Vagina (tissue), 2 donors: ENCODE results near the gene CDO1. TPM values are rescaled to one million over a fixed set of nuclear protein-coding genes. Genes with fewer than 3 reads are reported as not detected.

Experiments
- DNase-seq, 2 donors: peaks; one replicate each; pipeline ENCODE4 v3.0.0-alpha.2; 2017; ENCODE audit errors: extremely low spot score in 2 of 2
- H3K27ac ChIP-seq: fragments of 200-600 bp; sonication (generic); one replicate; pipeline ENCODE4 v1.5.1; 2019
- H3K27me3 ChIP-seq: fragments of 200-600 bp; sonication (generic); one replicate; pipeline ENCODE4 v1.5.1; 2019
- H3K36me3 ChIP-seq, 2 donors: fragments of 200-600 bp; sonication (generic); one replicate each; pipeline ENCODE4 v1.5.1; 2017 to 2019
- H3K4me1 ChIP-seq: fragments of 200-600 bp; sonication (generic); one replicate; pipeline ENCODE4 v1.5.1; 2019
- H3K4me3 ChIP-seq, 2 donors: fragments of 200-600 bp; sonication (generic); 1 replicate in 1 of 2; 2 replicates in 1 of 2; pipeline ENCODE4 v1.5.1; 2016 to 2019
- H3K9me3 ChIP-seq: fragments of 200-600 bp; sonication (generic); one replicate; pipeline ENCODE4 v1.5.1; 2019
- POLR2A ChIP-seq, 2 donors: fragments of 450-650 bp; IDR thresholded peaks; one replicate each; pipeline ENCODE4 v1.6.1; 2017; ENCODE audit warnings: antibody characterized with exemption in 2 of 2, mild to moderate bottlenecking in 2 of 2, moderate library complexity in 2 of 2
- POLR2AphosphoS5 ChIP-seq, 2 donors: sonication (generic); formaldehyde crosslinking; IDR thresholded peaks; one replicate each; pipeline ENCODE4 v1.9.0; 2017; ENCODE audit warnings: antibody characterized with exemption in 2 of 2, mild to moderate bottlenecking in 2 of 2, low read depth in 1 of 2; ENCODE audit not compliant: insufficient read depth in 1 of 2
- intact Hi-C: fragments of 100-400 bp; cut with DNase I; formaldehyde crosslinking; loops from one replicate; pipeline ENCODE4 v1.15.1; 2023
- total RNA-seq: library from RNA; depleted of rRNA; stranded (reverse); fragments of >200 nt; gene quantifications from one replicate; pipeline ENCODE4 v1.2.3, GENCODE V29; 2016
- TF ChIP-seq, protein P1 (sequence below), 3 experiments: fragments of 450-650 bp in 2 of 3; fragments of 200-600 bp in 1 of 3; sonication (generic) in 1 of 3; IDR thresholded peaks; one replicate each; pipeline ENCODE4 v1.5.1; 2017 to 2019; ENCODE audit warnings: antibody characterized with exemption in 3 of 3, mild to moderate bottlenecking in 2 of 3, moderate library complexity in 2 of 3

CDO1 gene
- total RNA-seq, 1 donor from 2014 or later = 16.0 TPM

GRCh38 chr5:115818821-115819220, 2.4 kb upstream of the CDO1 start:
- H3K4me1 ChIP-seq = peaks cover 18% of the 10 kb centered on the region
- no peak for TF ChIP-seq POLR2AphosphoS5 (IDR thresholded peaks at IDR 0.05; ENCODE audit: insufficient read depth in 1 of 2, low read depth in 1 of 2)
- no peak for TF ChIP-seq POLR2A (IDR thresholded peaks at IDR 0.05)
- TF ChIP-seq, protein P1, sequence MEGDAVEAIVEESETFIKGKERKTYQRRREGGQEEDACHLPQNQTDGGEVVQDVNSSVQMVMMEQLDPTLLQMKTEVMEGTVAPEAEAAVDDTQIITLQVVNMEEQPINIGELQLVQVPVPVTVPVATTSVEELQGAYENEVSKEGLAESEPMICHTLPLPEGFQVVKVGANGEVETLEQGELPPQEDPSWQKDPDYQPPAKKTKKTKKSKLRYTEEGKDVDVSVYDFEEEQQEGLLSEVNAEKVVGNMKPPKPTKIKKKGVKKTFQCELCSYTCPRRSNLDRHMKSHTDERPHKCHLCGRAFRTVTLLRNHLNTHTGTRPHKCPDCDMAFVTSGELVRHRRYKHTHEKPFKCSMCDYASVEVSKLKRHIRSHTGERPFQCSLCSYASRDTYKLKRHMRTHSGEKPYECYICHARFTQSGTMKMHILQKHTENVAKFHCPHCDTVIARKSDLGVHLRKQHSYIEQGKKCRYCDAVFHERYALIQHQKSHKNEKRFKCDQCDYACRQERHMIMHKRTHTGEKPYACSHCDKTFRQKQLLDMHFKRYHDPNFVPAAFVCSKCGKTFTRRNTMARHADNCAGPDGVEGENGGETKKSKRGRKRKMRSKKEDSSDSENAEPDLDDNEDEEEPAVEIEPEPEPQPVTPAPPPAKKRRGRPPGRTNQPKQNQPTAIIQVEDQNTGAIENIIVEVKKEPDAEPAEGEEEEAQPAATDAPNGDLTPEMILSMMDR (IDR thresholded peaks at IDR 0.05) = no peak
- no peak overlapping the region for H3K4me3 ChIP-seq
- no peaks in the 10 kb centered on the region for H3K9me3 ChIP-seq
- H3K27me3 ChIP-seq = no peaks in the 10 kb centered on the region
- intact Hi-C loops = no loop called here
- H3K36me3 ChIP-seq = no peaks in the 10 kb centered on the region
- no peak for DNase-seq
- no peak overlapping the region for H3K27ac ChIP-seq

DNA sequence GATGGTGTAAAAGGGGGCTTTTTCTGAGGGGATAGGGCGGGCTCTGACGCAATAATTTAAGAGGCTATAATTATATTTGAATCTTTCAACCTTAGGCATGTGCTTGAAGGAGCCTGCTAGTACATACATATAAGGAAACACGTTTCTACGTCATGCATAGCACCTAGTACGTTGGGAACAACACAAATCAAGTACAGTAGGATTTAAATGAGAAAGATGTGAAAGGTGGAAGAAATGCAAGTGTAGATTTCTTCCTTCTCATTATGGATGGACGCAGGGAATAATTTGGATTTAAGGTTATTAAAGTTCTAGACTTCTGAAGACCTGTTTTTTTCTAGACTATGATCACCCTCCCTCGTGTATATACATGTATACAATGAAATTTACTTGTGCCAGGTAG, 927 bp upstream of the CDO1 start:
- intact Hi-C loops = no loop called here
- no peak overlapping the region for H3K4me3 ChIP-seq
- DNase-seq = no peak
- H3K9me3 ChIP-seq = no peaks in the 10 kb centered on the region
- TF ChIP-seq, protein P1 (IDR thresholded peaks at IDR 0.05) = no peak
- TF ChIP-seq POLR2A (IDR thresholded peaks at IDR 0.05) (no peak), POLR2AphosphoS5 (IDR thresholded peaks at IDR 0.05; ENCODE audit: insufficient read depth in 1 of 2, low read depth in 1 of 2) (no peak)
- no peak overlapping the region for H3K27ac ChIP-seq
- H3K27me3 ChIP-seq = no peaks in the 10 kb centered on the region
- no peaks in the 10 kb centered on the region for H3K36me3 ChIP-seq
- peaks cover 18% of the 10 kb centered on the region for H3K4me1 ChIP-seq

- Histone ChIP-seq H3K27ac (peak overlapping the region; percentile 66), H3K4me1 (peaks cover 18% of the 10 kb centered on the region), H3K27me3 (no peaks in the 10 kb centered on the region), H3K4me3 (peak overlapping the region; percentile 49 to 57), H3K36me3 (no peaks in the 10 kb centered on the region), H3K9me3 (no peaks in the 10 kb centered on the region)
- no peak for TF ChIP-seq POLR2AphosphoS5 (IDR thresholded peaks at IDR 0.05; ENCODE audit: insufficient read depth in 1 of 2, low read depth in 1 of 2)
- no peak for TF ChIP-seq POLR2A (IDR thresholded peaks at IDR 0.05)
- TF ChIP-seq, protein P1 (IDR thresholded peaks at IDR 0.05) = no peak
- intact Hi-C loops = no loop called here
- DNase-seq = no peak
These were observed 700 bp downstream of the CDO1 start for GRCh38 chr5:115815693-115816225.

DNA sequence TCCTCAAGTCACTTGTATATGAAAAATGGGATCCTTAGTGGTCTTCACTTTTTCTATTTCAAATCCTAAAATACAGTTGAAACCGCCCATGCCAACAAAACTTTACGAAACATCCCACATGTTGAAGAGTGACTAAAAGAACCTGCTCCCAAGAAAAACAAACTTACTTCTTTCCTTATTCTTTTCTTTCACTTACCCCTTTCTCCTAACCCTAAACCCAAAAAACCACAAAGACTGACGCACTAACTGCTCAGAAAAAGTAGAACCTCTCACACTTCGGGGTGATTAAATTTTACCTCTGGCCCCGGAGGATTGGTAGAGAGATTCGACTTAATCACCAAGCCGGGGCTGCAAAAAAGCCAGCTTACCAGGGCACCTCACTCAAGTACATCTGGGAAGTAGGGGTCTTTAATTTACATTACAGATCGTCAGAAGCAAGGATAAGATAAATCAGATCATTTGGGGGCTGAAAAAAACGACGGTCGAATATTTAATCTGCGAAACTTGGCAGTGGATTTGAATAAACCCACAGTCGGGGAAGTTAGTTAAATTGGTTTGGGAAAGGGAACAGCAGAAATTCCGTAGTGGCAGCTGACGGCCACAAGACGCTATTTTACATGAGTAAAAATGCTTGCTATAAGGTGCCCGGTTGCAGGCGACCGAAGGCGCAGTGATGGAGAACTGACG, 1.3 kb downstream of the CDO1 start:
- Histone ChIP-seq H3K27me3 (no peaks in the 10 kb centered on the region), H3K36me3 (no peaks in the 10 kb centered on the region), H3K9me3 (no peaks in the 10 kb centered on the region), H3K4me1 (peaks cover 18% of the 10 kb centered on the region), H3K27ac (no peak overlapping the region), H3K4me3 (peak overlapping the region; percentile 49 to 57)
- intact Hi-C loops = no loop called here
- DNase-seq = no peak
- TF ChIP-seq, protein P1 (IDR thresholded peaks at IDR 0.05) = no peak
- TF ChIP-seq POLR2AphosphoS5 (IDR thresholded peaks at IDR 0.05; ENCODE audit: insufficient read depth in 1 of 2, low read depth in 1 of 2) = no peak
- TF ChIP-seq POLR2A (IDR thresholded peaks at IDR 0.05) = no peak

GRCh38 chr5:115813719-115814118, 2.7 kb downstream of the CDO1 start:
- no peaks in the 10 kb centered on the region for H3K36me3 ChIP-seq
- no peak overlapping the region for H3K4me3 ChIP-seq
- no peaks in the 10 kb centered on the region for H3K9me3 ChIP-seq
- intact Hi-C loops = no loop called here
- H3K4me1 ChIP-seq = peaks cover 18% of the 10 kb centered on the region
- H3K27ac ChIP-seq = no peak overlapping the region
- DNase-seq = no peak
- H3K27me3 ChIP-seq = no peaks in the 10 kb centered on the region
- TF ChIP-seq POLR2AphosphoS5 (IDR thresholded peaks at IDR 0.05; ENCODE audit: insufficient read depth in 1 of 2, low read depth in 1 of 2) (no peak), POLR2A (IDR thresholded peaks at IDR 0.05) (no peak)
- TF ChIP-seq, protein P1 (IDR thresholded peaks at IDR 0.05) = no peak
